HCT116 (cell line): ENCODE data around the gene MBL2. TPM values are rescaled to one million over a fixed set of nuclear protein-coding genes. Genes with fewer than 3 reads are reported as not detected.

Experiments
- ATAC-seq: fragments of 200-7000 bp; cut with Tn5 transposase; 2 replicates; pipeline ENCODE4 v1.9.1; 2020; ENCODE audit warnings: mild to moderate bottlenecking, moderate library complexity
- BruUV-seq: library from RNA; stranded (reverse); fragments of 400-500 nt; replicated peaks from 2 replicates; lab custom pipeline; 2021; lab: Mats Ljungman, UMichigan
- CTCF ChIA-PET: fragments of 300-600 bp; sonication (Branson Sonifier 250); formaldehyde crosslinking; loops from one replicate; lab custom pipeline; 2021; ENCODE audit warnings: antibody characterized with exemption; lab: Charles Lee
- POLR2A ChIA-PET: fragments of 300-600, 350-600 bp; sonication (Branson Sonifier 250); formaldehyde crosslinking; loops from one replicate; lab custom pipeline; 2021; ENCODE audit warnings: antibody characterized with exemption; lab: Charles Lee
- RAD21 ChIA-PET, 2 experiments: fragments of 300-600 bp; sonication (Branson Sonifier 250); formaldehyde crosslinking; loops; one replicate each; lab custom pipeline; 2023; ENCODE audit warnings: low total read pairs in 2 of 2; ENCODE audit not compliant: uncharacterized antibody in 2 of 2, unreplicated experiment in 2 of 2, low non-redundant PET in 1 of 2; lab: Charles Lee
- DNase-seq: peaks from one replicate; pipeline ENCODE4 v3.0.0-alpha.2; 2010; ENCODE audit warnings: low read depth, low spot score
- H2AFZ ChIP-seq: fragments of 200-600 bp; shearing (Covaris generic), sonication (generic); 2 replicates; pipeline ENCODE4 v1.6.1; 2017; ENCODE audit warnings: low read depth, mixed run types, mixed read lengths, antibody characterized with exemption, low read length; ENCODE audit not compliant: poor library complexity, severe bottlenecking
- H3K27ac ChIP-seq: 2 replicates; pipeline ENCODE4 v1.5.1; 2012; ENCODE audit warnings: low read depth, low read length
- H3K27me3 ChIP-seq: fragments of 200-600 bp; sonication (generic); 2 replicates; pipeline ENCODE4 v1.6.1; 2016; ENCODE audit warnings: mixed run types, low read length, mixed read lengths; ENCODE audit not compliant: insufficient read depth
- H3K36me3 ChIP-seq, 2 experiments: fragments of 200-500 bp in 1 of 2; fragments of 200-600 bp in 1 of 2; sonication (Bioruptor generic) in 1 of 2; sonication (generic) in 1 of 2; 2 replicates each; pipeline versions ENCODE4 v1.5.1 to v1.6.1; 2014 to 2016; ENCODE audit warnings: low read length in 2 of 2, inconsistent platforms in 1 of 2, mixed read lengths in 1 of 2, mixed run types in 1 of 2; ENCODE audit not compliant: insufficient read depth in 2 of 2, control insufficient read depth in 1 of 2
- H3K4me1 ChIP-seq, 2 experiments: fragments of 200-600 bp in 1 of 2; sonication (generic) in 1 of 2; 2 replicates each; pipeline versions ENCODE4 v1.5.1 to v1.6.1; 2012 to 2017; ENCODE audit warnings: low read length in 2 of 2, inconsistent platforms in 1 of 2, mild to moderate bottlenecking in 1 of 2, mixed read lengths in 1 of 2, mixed run types in 1 of 2, moderate library complexity in 1 of 2; ENCODE audit not compliant: insufficient read depth in 2 of 2, control insufficient read depth in 1 of 2
- H3K4me2 ChIP-seq: fragments of 200-600 bp; sonication (generic); 2 replicates; pipeline ENCODE4 v1.6.1; 2017; ENCODE audit warnings: mixed run types, low read length, mixed read lengths
- H3K4me3 ChIP-seq, 2 experiments: fragments of 200-600 bp in 1 of 2; sonication (generic) in 1 of 2; replicated peaks in 1 of 2; 2 replicates each; pipeline ENCODE4 v1.5.1; 2011 to 2016; ENCODE audit warnings: low read length in 2 of 2, control low read depth in 1 of 2, low read depth in 1 of 2, mild to moderate bottlenecking in 1 of 2, mixed read lengths in 1 of 2, mixed run types in 1 of 2
- H3K79me2 ChIP-seq: fragments of 200-600 bp; sonication (generic); 2 replicates; pipeline ENCODE4 v1.6.1; 2017; ENCODE audit warnings: mild to moderate bottlenecking, mixed run types, low read length, moderate library complexity, mixed read lengths; ENCODE audit not compliant: insufficient read depth
- H3K9ac ChIP-seq: fragments of 200-600 bp; sonication (generic); 2 replicates; pipeline ENCODE4 v1.6.1; 2016; ENCODE audit warnings: low read length, mixed read lengths
- H3K9me2 ChIP-seq: fragments of 200-600 bp; sonication (generic), shearing (Covaris generic); 2 replicates; pipeline ENCODE4 v1.6.1; 2017; ENCODE audit warnings: mixed run types, mild to moderate bottlenecking, moderate library complexity; ENCODE audit not compliant: insufficient read depth
- H3K9me3 ChIP-seq, 2 experiments: fragments of 200-500 bp in 1 of 2; fragments of 200-600 bp in 1 of 2; sonication (Bioruptor generic) in 1 of 2; sonication (generic) in 1 of 2; 2 replicates each; pipeline ENCODE4 v1.6.1; 2014 to 2017; ENCODE audit warnings: low read length in 2 of 2, mixed read lengths in 2 of 2, inconsistent platforms in 1 of 2, low read depth in 1 of 2, mild to moderate bottlenecking in 1 of 2, mixed run types in 1 of 2, moderate library complexity in 1 of 2; ENCODE audit not compliant: control insufficient read depth in 1 of 2, insufficient read depth in 1 of 2
- H4K20me1 ChIP-seq: fragments of 200-600 bp; sonication (generic), shearing (Covaris generic); 2 replicates; pipeline ENCODE4 v1.6.1; 2017; ENCODE audit warnings: mixed run types, mild to moderate bottlenecking, moderate library complexity; ENCODE audit not compliant: insufficient read depth
- ATF3 ChIP-seq: IDR thresholded peaks from 2 replicates; pipeline ENCODE4 v1.6.1; 2012
- CBX3 ChIP-seq: IDR thresholded peaks from 2 replicates; pipeline ENCODE4 v1.6.1; 2012; ENCODE audit warnings: low read depth
- CTCF ChIP-seq, 3 experiments: fragments of 200-600 bp in 1 of 3; sonication (generic) in 1 of 3; IDR thresholded peaks in 2 of 3; conservative IDR thresholded peaks in 1 of 3; 2 replicates each; pipeline ENCODE4 v1.5.1; 2012 to 2017; ENCODE audit warnings: low read depth in 2 of 3, low read length in 2 of 3, antibody characterized with exemption in 1 of 3, borderline replicate concordance in 1 of 3, control low read depth in 1 of 3, mild to moderate bottlenecking in 1 of 3, mixed read lengths in 1 of 3, mixed run types in 1 of 3, moderate library complexity in 1 of 3; ENCODE audit not compliant: insufficient read depth in 1 of 3
- EGR1 ChIP-seq: IDR thresholded peaks from 2 replicates; pipeline ENCODE4 v1.6.1; 2012; ENCODE audit warnings: low read depth
- ELF1 ChIP-seq: IDR thresholded peaks from 2 replicates; pipeline ENCODE4 v1.6.1; 2012; ENCODE audit warnings: low read depth, borderline replicate concordance
- EZH2phosphoT487 ChIP-seq: fragments of 200-600 bp; IDR thresholded peaks from 2 replicates; pipeline ENCODE4 v1.6.1; 2018; ENCODE audit warnings: antibody characterized with exemption, borderline replicate concordance
- JUND ChIP-seq: IDR thresholded peaks from 2 replicates; pipeline ENCODE4 v1.6.1; 2012
- MAX ChIP-seq: IDR thresholded peaks from 2 replicates; pipeline ENCODE4 v1.6.1; 2012
- POLR2A ChIP-seq: IDR thresholded peaks from 2 replicates; pipeline ENCODE4 v1.7.0; 2011; ENCODE audit warnings: borderline replicate concordance; ENCODE audit not compliant: insufficient read depth, insufficient read length; ENCODE audit errors: extremely low read depth
- POLR2AphosphoS5 ChIP-seq: IDR thresholded peaks from 2 replicates; pipeline ENCODE4 v1.6.1; 2011; ENCODE audit warnings: mild to moderate bottlenecking, low read depth, low read length, moderate library complexity
- RAD21 ChIP-seq: IDR thresholded peaks from 2 replicates; pipeline ENCODE4 v1.6.1; 2012; ENCODE audit warnings: low read depth, mild to moderate bottlenecking
- SIN3A ChIP-seq: IDR thresholded peaks from 2 replicates; pipeline ENCODE4 v1.6.1; 2012; ENCODE audit warnings: low read depth
- YY1 ChIP-seq: IDR thresholded peaks from 2 replicates; pipeline ENCODE4 v1.6.1; 2011; ENCODE audit warnings: low read length, low read depth, moderate library complexity, mild to moderate bottlenecking; ENCODE audit not compliant: insufficient replicate concordance; ENCODE audit errors: extremely low read depth
- ZBTB33 ChIP-seq: IDR thresholded peaks from 2 replicates; pipeline ENCODE4 v1.6.1; 2011; ENCODE audit warnings: mild to moderate bottlenecking, low read length, moderate library complexity; ENCODE audit not compliant: insufficient replicate concordance; ENCODE audit errors: extremely low read depth
- ZFX ChIP-seq: fragments of 450-650 bp; IDR thresholded peaks from 2 replicates; pipeline ENCODE4 v1.6.1; 2017
- ZNF274 ChIP-seq: fragments of 200-500 bp; sonication (Bioruptor generic); IDR thresholded peaks from 2 replicates; pipeline ENCODE4 v1.6.1; 2014; ENCODE audit warnings: mild to moderate bottlenecking, low read depth, low read length, inconsistent platforms
- intact Hi-C: fragments of 100-400 bp; cut with micrococcal nuclease; formaldehyde crosslinking; loops from 2 replicates; pipeline ENCODE4 v1.10.0; 2022
- total RNA-seq: library from RNA; stranded (reverse); gene quantifications from one replicate; pipeline ENCODE4 v1.2.1, GENCODE V29; 2021; ENCODE audit not compliant: unreplicated experiment

MBL2 gene
- total RNA-seq, 1 experiment from 2014 or later: not detected

GRCh38 chr10:52778511-52779392, 6.2 kb upstream of the MBL2 start:
- intact Hi-C loops: loop anchor here (5.0 kb wide), 1 partner anchor 1776 kb away; no protein-coding TSS in a partner anchor

More at GRCh38 chr10:52778511-52779392, 6.2 kb upstream of the MBL2 start:
- peak; percentile 38; the same call in 1 of the 2 replicates for TF ChIP-seq RAD21
- TF ChIP-seq ZFX: no peak
- no peak for TF ChIP-seq SIN3A
- no peak for TF ChIP-seq JUND
- no peak for TF ChIP-seq CBX3
- no peak for TF ChIP-seq ZBTB33
- TF ChIP-seq ELF1: no peak
- TF ChIP-seq EGR1: no peak
- no peak for TF ChIP-seq POLR2A
- no peak for TF ChIP-seq POLR2AphosphoS5
- TF ChIP-seq YY1: no peak
- TF ChIP-seq MAX: no peak
- no peak for TF ChIP-seq ATF3
- peak in 2 of 3 experiments; percentile 74 to 81; a peak in 4 of 6 replicates for TF ChIP-seq CTCF (IDR thresholded peaks at IDR 0.05 in 2 of 3, conservative IDR thresholded peaks at IDR 0.05 in 1 of 3; ENCODE audit: borderline replicate concordance in 1 of 3, insufficient read depth in 1 of 3, low read depth in 2 of 3, low read length in 2 of 3)
- TF ChIP-seq EZH2phosphoT487: no peak
- TF ChIP-seq ZNF274: no peak
- ChIA-PET POLR2A (no interaction called here), RAD21 (no interaction called here), CTCF (interaction anchor here (1.1 to 4.2 kb wide), 7 partner anchors 9 to 567 kb away, joined by 3 to 31 read pairs (median 5); no protein-coding TSS in a partner anchor)
- Histone ChIP-seq H3K79me2 (no peaks in the 10 kb centered on the region), H3K9me3 (no peaks in the 10 kb centered on the region), H3K9ac (no peak overlapping the region), H3K27ac (no peak overlapping the region), H4K20me1 (no peaks in the 10 kb centered on the region), H3K4me3 (no peak overlapping the region), H3K27me3 (no peaks in the 10 kb centered on the region), H3K36me3 (no peaks in the 10 kb centered on the region), H2AFZ (no peak overlapping the region), H3K4me1 (no peaks in the 10 kb centered on the region), H3K4me2 (no peak overlapping the region), H3K9me2 (no peaks in the 10 kb centered on the region)
- no TSS peak for BruUV-seq
- DNase-seq (peak; percentile 24), ATAC-seq (peak; percentile 43; the same call in 1 of the 2 replicates)
